GM19351 (cell line): Measurements from ENCODE around the gene ACSF3.
"Not testable (repeated sequence)": the region's sequence is repeated elsewhere in the genome, so short reads cannot be mapped to it uniquely, and the experiment has no call there.

Experiments used
- ATAC-seq: cut with Tn5 transposase; IDR thresholded peaks from one replicate; pipeline ENCODE4 v1.9.1; 2021; ENCODE audit warnings: mild to moderate bottlenecking, moderate library complexity; ENCODE audit not compliant: unreplicated experiment

Gene ACSF3

DNA sequence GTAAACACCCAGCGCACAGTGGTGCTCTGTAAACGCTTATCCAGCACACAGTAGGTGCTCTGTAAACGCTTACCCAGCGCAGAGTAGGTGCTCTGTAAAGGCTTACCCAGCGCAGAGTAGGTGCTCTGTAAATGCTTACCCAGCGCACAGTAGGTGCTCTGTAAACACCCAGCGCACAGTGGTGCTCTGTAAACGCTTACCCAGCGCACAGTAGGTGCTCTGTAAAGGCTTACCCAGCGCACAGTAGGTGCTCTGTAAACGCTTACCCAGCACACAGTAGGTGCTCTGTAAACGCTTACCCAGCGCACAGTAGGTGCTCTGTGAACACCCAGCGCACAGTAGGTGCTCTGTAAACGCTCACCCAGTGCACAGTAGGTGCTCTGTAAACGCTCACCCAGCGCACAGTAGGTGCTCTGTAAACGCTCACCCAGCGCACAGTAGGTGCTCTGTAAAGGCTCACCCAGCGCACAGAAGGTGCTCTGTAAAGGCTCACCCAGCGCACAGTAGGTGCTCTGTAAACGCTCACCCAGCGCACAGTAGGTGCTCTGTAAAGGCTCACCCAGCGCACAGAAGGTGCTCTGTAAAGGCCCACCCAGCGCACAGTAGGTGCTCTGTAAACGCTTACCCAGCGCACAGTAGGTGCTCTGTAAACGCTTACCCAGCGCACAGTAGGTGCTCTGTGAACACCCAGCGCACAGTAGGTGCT, 92.4 kb downstream of the ACSF3 start:
- ATAC-seq = not testable (repeated sequence)

DNA sequence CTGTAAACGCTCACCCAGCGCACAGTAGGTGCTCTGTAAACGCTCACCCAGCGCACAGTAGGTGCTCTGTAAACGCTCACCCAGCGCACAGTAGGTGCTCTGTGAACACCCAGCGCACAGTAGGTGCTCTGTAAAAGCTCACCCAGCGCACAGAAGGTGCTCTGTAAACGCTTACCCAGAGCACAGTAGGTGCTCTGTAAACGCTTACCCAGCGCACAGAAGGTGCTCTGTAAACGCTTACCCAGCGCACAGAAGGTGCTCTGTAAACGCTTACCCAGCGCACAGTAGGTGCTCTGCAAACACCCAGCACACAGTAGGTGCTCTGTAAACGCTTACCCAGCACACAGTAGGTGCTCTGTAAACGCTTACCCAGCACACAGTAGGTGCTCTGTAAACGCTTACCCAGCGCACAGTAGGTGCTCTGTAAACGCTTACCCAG, 93.0 kb downstream of the ACSF3 start:
- not testable (repeated sequence) for ATAC-seq

DNA sequence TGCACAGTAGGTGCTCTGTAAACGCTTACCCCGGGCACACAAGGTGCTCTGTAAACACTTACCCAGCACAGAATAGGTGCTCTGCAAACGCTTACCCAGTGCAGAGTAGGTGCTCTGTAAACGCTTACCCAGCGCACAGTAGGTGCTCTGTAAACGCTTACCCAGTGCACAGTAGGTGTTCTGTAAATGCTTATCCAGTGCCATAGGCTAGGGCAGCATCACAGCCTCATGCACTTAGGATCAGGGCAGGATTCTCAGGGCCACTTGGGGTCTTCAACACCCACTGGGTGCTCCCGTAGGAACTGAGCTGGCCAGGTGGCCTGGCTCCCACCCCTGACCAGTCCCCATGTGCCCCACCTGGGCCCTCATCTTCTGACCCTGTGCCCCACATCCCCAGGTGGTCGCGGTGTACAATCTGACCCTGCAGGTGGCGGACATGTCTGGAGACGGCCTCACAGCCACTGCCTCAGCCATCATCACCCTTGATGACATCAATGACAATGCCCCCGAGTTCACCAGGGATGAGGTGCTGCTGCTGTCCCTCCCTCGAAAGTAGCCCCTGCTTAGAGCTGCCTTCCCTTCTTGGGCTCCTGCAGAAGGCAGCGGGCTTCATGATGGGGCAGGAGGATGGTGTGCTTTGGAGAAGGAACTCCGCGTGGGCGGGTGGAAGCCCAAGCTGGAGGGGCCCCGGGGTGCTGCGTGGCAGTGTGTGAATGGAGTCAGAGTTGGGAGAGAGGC, 93.5 kb downstream of the ACSF3 start:
- no peak for ATAC-seq

DNA sequence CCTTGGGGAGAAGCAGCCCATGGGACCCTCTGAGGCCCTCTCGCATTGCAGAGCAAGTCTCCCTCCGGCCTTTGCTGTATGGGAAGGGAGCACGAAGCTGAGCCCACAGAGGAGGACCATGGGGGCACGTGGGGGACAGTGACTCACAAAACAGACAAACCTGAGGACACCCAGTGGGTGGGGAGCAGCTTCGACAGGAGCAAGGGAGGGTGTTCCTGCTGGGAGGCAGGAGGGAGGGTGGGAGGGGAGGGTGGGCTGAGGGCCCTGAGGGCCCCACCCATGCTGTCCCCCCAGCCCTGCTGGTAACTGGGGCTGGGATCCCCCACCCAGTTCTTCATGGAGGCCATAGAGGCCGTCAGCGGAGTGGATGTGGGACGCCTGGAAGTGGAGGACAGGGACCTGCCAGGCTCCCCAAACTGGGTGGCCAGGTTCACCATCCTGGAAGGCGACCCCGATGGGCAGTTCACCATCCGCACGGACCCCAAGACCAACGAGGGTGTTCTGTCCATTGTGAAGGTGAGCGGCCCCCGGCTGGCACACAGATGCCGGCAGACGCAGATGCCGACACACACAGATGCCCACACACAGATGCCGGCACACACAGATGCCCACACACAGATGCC, 94.2 kb downstream of the ACSF3 start:
- ATAC-seq = no peak

DNA sequence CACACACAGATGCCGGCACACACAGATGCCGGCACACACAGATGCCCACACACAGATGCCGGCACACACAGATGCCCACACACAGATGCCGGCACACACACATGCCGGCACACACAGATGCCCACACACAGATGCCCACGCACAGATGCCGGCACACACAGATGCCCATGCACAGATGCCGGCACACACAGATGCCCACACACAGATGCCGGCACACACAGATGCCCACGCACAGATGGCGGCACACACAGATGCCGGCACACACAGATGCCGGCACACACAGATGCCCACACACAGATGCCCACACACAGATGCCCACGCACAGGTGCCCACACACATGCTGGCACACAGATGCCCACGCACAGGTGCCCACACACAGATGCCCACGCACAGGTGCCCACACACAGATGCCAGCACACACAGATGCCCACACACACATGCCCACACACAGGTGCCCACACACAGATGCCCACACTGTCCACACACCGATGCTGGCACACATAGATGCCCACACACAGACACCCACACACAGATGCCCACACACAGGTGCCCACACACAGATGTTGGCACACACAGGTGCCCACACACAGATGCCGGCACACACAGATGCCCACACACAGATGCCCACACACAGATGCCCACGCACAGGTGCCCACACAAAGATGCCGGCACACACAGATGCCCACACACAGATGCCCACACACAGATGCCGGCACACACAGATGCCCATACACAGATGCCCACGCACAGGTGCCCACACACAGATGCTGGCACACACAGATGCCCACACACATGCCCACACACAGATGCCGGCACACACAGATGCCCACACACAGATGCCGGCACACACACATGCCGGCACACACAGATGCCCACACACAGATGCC, 95.1 kb downstream of the ACSF3 start:
- ATAC-seq = not testable (repeated sequence)

DNA sequence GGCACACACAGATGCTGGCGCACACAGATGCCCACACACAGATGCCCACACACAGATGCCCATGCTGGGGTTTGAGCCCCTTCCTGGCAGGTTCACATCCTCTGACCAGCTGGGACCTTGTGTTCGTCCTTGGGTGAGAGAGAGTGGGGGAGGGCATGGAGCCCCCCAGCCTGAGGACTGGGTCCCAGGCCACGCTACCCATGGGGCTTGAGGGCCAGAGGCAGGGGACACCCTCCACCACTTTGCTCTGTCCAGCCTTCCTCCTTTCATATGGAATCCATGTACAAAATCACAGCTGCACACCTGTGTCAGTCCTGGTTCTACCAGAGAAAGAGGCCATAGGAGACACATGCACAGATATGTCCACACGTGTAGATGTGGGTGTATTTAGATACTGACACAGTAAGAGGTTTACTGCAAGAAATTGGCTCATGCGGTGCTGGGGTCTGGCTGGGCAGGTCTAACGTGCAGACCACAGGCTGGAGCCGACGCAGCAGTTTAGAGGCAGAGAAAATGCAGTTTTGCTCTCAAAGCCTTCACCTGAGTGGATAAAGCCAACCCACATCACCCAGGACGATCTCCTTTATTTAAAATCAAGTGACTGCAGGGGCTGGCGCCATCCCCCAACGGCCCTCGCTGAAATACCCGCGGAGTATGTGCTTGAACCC, 95.8 kb downstream of the ACSF3 start:
- ATAC-seq = no peak

DNA sequence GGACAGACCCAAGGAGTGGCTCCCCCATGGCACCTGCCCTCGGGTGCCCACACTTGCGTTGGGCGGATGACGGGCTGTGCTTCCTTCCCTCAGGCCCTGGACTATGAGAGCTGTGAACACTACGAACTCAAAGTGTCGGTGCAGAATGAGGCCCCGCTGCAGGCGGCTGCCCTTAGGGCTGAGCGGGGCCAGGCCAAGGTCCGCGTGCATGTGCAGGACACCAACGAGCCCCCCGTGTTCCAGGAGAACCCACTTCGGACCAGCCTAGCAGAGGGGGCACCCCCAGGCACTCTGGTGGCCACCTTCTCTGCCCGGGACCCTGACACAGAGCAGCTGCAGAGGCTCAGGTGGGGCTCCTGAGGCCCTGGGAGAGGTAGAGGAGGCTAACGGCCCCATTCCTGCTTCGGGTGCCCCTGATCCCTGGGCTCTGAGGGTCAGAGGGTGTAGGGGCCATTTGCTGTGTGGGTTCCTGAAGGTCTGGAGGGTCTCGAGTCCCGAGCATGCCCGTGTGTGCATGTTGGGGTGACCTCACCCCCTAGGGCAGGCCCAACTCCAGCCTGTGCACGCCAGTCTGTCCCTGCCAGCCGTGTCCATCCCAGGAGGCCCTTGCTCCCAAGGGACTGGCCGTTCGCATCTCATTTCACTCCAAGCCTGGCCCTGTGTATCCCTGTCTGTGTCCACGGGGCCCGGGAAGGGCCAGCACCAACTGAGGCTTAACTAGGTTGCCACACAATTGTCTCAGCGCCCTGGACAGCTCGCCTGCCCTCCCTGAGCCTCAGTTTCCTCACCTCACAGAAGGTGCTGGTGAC, 96.7 kb downstream of the ACSF3 start:
- no peak for ATAC-seq

DNA sequence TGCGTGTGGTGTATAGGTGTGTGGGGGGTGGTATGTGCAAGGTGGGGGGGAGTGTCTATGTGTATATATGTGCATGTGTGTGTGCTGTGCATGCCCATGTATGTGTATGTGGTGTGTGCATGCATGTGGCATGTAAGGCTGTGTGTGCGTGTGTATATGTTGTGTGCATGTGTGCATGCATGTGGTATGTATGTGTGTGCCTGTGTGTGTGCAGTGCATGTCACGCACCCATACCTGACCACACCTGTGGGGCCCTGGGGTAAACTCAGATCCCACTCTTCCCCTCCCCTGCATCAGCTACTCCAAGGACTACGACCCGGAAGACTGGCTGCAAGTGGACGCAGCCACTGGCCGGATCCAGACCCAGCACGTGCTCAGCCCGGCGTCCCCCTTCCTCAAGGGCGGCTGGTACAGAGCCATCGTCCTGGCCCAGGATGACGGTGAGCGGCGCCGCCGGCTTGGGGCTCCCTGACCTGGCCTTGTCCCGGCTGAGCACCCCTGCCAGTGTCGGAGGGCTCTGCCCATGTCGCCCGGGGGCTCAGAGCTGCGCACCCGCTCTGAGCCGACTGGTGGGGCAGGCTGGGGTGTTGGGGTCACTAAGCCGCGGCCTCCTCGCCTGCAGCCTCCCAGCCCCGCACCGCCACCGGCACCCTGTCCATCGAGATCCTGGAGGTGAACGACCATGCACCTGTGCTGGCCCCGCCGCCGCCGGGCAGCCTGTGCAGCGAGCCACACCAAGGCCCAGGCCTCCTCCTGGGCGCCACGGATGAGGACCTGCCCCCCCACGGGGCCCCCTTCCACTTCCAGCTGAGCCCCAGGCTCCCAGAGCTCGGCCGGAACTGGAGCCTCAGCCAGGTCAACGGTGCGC, 97.6 kb downstream of the ACSF3 start:
- no peak for ATAC-seq

DNA sequence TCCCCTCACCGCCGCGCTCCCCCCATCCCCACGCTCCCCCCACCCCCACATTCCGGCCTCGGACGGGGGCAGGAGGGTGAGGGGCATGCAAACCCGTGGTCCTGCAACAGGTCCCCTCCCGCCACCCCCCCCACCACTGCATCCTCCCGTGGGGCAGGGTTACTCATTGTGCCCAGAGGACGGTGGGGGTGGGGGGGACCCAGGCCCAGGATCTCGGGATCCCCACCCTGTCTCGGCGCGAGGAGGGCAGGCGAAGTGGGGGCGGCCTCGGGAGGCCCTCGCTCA, 98.2 kb downstream of the ACSF3 start:
- ATAC-seq = no peak

DNA sequence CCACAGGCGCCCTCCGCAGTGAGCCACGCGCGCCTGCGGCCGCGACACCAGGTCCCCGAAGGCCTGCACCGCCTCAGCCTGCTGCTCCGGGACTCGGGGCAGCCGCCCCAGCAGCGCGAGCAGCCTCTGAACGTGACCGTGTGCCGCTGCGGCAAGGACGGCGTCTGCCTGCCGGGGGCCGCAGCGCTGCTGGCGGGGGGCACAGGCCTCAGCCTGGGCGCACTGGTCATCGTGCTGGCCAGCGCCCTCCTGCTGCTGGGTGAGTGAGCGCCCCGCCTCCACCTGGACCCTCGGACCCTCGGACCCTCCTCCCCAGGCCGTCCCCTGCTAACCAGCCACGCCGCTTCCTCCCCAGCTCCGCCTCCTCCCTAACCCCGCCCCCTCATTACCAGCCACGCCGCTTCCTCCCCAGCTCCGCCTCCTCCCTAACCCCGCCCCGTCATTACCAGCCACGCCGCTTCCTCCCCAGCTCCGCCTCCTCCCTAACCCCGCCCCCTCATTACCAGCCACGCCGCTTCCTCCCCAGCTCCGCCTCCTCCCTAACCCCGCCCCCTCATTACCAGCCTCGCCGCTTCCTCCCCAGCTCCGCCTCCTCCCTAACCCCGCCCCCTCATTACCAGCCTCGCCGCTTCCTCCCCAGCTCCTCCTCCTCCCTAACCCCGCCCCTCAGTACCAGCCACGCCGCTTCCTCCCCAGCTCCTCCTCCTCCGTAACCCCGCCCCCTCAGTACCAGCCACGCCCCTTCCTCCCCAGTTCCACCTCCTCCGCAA, 98.7 kb downstream of the ACSF3 start:
- ATAC-seq = not testable (repeated sequence)

DNA sequence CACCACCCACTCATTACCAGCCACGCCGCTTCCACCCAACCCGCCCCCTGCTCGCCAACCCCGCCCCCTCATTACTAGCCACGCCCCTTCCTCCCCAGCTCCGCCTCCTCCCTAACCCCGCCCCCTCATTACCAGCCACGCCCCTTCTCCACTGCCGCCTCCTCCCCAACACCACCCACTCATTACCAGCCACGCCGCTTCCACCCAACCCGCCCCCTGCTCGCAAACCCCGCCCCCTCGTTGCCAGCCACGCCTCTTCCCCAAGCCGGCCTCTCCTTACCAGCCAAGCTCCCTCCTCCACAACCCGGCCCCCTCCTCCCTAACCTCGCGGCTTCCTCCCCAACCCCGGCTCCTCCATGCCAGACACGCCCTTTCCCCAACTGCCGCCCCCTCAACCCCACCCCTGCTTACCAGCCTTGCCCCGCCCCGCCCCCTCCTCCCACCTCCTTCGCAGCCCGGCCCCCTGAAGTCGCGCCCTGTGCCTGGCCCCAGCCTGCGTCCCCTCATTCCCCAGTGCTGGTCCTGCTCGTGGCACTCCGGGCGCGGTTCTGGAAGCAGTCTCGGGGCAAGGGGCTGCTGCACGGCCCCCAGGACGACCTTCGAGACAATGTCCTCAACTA, 99.4 kb downstream of the ACSF3 start:
- ATAC-seq = no peak

DNA sequence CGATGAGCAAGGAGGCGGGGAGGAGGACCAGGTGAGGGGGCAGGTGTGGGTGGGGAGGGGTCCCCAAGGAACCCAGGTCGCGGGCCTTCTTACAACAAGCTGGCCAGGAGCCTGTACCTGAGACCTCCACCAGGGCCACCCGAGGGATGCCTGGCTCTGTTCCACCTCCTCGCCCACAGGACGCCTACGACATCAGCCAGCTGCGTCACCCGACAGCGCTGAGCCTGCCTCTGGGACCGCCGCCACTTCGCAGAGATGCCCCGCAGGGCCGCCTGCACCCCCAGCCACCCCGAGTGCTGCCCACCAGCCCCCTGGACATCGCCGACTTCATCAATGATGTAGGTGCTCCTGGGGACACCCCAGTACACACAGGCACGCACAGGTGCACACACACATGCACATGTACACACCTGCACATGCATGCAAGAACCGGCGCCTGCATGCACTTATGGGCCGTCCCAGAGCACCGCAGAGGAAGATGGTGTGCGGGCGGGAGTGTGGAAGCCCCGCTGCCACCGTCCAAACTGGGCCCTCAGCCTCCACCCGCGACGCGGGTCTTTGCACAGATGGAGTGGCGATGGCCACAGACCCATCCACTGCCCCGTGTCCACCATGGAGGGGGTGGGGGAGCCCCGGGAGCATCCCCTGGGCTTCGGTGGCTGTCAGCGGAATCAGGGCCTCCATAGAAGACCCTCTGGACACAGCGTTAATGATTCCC, 100.1 kb downstream of the ACSF3 start:
- no peak for ATAC-seq

DNA sequence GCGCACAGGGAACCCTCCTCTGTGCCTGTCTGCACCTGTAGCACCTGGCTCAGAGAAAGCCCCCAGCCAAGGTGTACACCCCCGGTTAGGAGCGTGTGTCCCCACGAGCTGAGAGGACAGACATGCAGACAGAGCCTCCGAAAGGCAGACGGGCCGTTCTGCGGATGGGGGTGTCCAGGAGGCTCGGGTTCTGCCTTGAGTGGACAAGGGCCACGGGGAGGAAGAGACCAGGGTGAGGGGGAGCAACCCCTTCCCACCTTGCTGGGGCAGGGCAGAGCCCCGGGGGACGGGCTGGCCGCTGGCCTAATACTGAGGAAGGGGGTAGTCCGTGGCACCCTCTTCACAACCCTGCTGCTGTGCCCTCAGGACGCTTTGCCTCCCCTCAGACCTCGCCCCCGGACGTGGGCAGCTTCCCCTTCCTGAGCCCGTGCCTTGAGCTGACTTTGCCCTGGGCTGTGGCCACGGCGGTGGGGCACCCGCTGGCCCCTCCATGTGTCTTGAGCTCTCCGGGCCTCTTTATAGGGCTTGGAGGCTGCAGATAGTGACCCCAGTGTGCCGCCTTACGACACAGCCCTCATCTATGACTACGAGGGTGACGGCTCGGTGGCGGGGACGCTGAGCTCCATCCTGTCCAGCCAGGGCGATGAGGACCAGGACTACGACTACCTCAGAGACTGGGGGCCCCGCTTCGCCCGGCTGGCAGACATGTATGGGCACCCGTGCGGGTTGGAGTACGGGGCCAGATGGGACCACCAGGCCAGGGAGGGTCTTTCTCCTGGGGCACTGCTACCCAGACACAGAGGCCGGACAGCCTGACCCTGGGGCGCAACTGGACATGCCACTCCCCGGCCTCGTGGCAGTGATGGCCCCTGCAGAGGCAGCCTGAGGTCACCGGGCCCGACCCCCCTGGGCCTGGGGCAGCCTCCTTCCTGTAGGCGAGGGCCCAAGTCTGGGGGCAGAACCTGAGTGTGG, 101.0 kb downstream of the ACSF3 start:
- ATAC-seq = no peak

DNA sequence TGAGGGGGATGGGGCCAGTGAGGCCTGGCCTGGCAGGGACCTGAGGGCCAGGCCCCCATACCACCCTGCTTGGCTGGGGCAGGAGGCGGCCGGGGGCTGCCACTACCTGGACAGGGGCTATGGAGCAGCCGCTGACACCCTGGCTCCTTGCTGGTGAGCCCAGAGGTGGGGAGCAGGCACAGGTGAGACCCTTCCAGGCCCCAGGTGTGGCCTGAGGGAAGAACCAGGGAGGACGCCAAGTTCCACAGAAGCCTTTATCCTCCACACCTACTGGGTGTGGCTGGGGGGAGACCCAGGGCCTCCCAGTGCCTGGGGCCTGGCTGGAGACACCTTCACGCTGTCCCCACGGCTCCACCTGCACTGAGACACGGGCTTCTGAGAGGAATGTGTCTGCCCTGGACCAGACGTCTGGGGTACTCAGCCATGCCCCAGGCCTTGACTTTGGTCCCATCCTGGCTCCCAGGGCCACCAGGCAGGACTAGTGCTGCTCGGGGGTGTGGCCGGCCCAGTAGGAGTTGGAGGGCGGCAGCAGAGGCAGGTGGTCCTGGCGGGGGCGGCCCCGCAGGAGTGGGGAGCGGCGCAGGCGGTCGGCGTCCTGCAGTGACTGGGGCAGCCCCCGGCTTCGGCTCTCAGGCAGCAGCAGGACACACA, 102.0 kb downstream of the ACSF3 start:
- no peak for ATAC-seq

DNA sequence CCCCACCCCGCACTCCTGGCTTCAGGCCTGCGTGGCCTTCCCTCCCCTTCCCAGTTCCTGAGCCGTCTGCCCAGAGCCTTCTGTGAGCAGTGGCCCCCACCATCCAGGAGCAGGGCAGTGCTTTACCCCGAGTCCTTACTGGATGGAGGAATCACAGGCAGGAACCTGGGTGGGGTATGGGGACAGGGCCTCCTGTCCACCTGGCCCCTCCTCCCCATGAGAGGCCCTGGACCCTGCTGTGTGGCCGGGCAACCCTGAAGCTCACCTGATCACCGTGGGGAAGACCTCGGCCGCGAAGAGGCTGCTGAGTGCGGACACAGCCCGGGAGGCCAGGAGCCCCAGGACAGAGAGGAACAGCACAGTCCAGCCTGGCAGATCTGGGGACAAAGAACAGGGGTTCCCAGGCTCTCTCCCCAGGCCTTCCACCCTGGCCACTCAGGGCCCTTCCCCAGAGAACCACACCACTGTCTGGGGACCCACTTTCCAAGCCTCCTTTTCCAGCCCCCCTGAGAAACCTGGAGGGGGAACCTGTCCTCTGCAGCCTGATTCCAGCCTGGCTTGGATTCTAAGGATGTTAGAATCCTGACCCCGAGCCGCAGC, 103.5 kb downstream of the ACSF3 start:
- no peak for ATAC-seq
